Measurements from ENCODE around the gene SMC3. TPM values are rescaled to one million over a fixed set of nuclear protein-coding genes. Genes with fewer than 3 reads are reported as not detected.

The SMC3 gene
- total RNA-seq, 1 experiment from 2014 or later: 31.3 TPM

- TF ChIP-seq CTCF (IDR thresholded peaks at IDR 0.05; ENCODE audit: unreplicated experiment): no peak
- Mint-ChIP-seq H3K27me3 (ENCODE audit: unreplicated experiment) (no peaks in the 10 kb centered on the region), H3K27ac (ENCODE audit: unreplicated experiment) (no peak overlapping the region), H3K36me3 (ENCODE audit: insufficient read depth, unreplicated experiment) (peaks cover 6% of the 10 kb centered on the region), H3K4me1 (ENCODE audit: low read depth, unreplicated experiment) (peaks cover 14% of the 10 kb centered on the region), H3K4me3 (ENCODE audit: low read depth, unreplicated experiment) (no peak overlapping the region), H3K9me3 (ENCODE audit: low read depth, unreplicated experiment) (no peaks in the 10 kb centered on the region)
- BruUV-seq (replicated peaks): no TSS peak
- CTCF ChIA-PET: no interaction called here
- DNase-seq: no peak
- intact Hi-C loops (cut with micrococcal nuclease; ENCODE audit: unreplicated experiment): no loop called here
These were observed 6.9 kb downstream of the SMC3 start for GRCh38 chr10:110574420-110574819.

GRCh38 chr10:110576220-110576619 lies 8.7 kb downstream of the SMC3 start:
- no peak overlapping the region for H3K4me3 Mint-ChIP-seq (ENCODE audit: low read depth, unreplicated experiment)
- peaks cover 6% of the 10 kb centered on the region for H3K4me1 Mint-ChIP-seq (ENCODE audit: low read depth, unreplicated experiment)
- no TSS peak for BruUV-seq (replicated peaks)

GRCh38 chr10:110577056-110577455 lies 9.6 kb downstream of the SMC3 start:
- Mint-ChIP-seq H3K4me3 (ENCODE audit: low read depth, unreplicated experiment) (no peak overlapping the region), H3K36me3 (ENCODE audit: insufficient read depth, unreplicated experiment) (peaks cover 6% of the 10 kb centered on the region), H3K9me3 (ENCODE audit: low read depth, unreplicated experiment) (no peaks in the 10 kb centered on the region), H3K27ac (ENCODE audit: unreplicated experiment) (no peak overlapping the region), H3K4me1 (ENCODE audit: low read depth, unreplicated experiment) (peaks cover 6% of the 10 kb centered on the region), H3K27me3 (ENCODE audit: unreplicated experiment) (no peaks in the 10 kb centered on the region)
- DNase-seq: no peak
- TF ChIP-seq CTCF (IDR thresholded peaks at IDR 0.05; ENCODE audit: unreplicated experiment): no peak
- CTCF ChIA-PET: no interaction called here
- no TSS peak for BruUV-seq (replicated peaks)
- intact Hi-C loops (cut with micrococcal nuclease; ENCODE audit: unreplicated experiment): no loop called here

More at GRCh38 chr10:110576220-110576619, 8.7 kb downstream of the SMC3 start:
- Mint-ChIP-seq H3K27me3 (ENCODE audit: unreplicated experiment) (no peaks in the 10 kb centered on the region), H3K9me3 (ENCODE audit: low read depth, unreplicated experiment) (no peaks in the 10 kb centered on the region), H3K36me3 (ENCODE audit: insufficient read depth, unreplicated experiment) (peaks cover 6% of the 10 kb centered on the region), H3K27ac (ENCODE audit: unreplicated experiment) (no peak overlapping the region)
- CTCF ChIA-PET: no interaction called here
- no peak for TF ChIP-seq CTCF (IDR thresholded peaks at IDR 0.05; ENCODE audit: unreplicated experiment)
- intact Hi-C loops (cut with micrococcal nuclease; ENCODE audit: unreplicated experiment): no loop called here
- no peak for DNase-seq

DNA sequence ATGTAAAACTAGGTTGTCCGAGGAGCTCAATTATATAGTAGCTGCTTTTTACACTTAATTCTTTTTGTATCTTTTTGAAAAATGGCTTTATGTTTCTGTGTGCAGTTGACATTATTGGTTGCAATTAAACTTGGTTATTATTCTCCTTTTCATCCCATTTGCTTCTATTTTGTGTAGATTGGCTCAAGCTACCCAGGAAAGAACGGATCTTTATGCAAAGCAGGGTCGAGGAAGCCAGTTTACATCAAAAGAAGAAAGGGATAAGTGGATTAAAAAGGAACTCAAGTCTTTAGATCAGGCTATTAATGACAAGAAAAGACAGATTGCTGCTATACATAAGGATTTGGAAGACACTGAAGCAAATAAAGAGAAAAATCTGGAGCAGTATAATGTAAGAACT lies 16.5 kb downstream of the SMC3 start:
- intact Hi-C loops (cut with micrococcal nuclease; ENCODE audit: unreplicated experiment): no loop called here

More for the DNA sequence above, 16.5 kb downstream of the SMC3 start:
- TF ChIP-seq CTCF (IDR thresholded peaks at IDR 0.05; ENCODE audit: unreplicated experiment): no peak
- no peak overlapping the region for H3K27ac Mint-ChIP-seq (ENCODE audit: unreplicated experiment)
- H3K27me3 Mint-ChIP-seq (ENCODE audit: unreplicated experiment): no peaks in the 10 kb centered on the region
- peaks cover 12% of the 10 kb centered on the region for H3K36me3 Mint-ChIP-seq (ENCODE audit: insufficient read depth, unreplicated experiment)
- no peaks in the 10 kb centered on the region for H3K9me3 Mint-ChIP-seq (ENCODE audit: low read depth, unreplicated experiment)
- no peaks in the 10 kb centered on the region for H3K4me1 Mint-ChIP-seq (ENCODE audit: low read depth, unreplicated experiment)
- H3K4me3 Mint-ChIP-seq (ENCODE audit: low read depth, unreplicated experiment): no peak overlapping the region
- no TSS peak for BruUV-seq (replicated peaks)
- CTCF ChIA-PET: interaction anchor here (0.8 kb wide), 1 partner anchor 33 kb away, joined by 8 read pairs; no protein-coding TSS in a partner anchor
- no peak for DNase-seq
